HFF-Myc (cell line): ENCODE results near the gene ABCD1.

Experiments
- DNase-seq: peaks from one replicate; pipeline ENCODE4 v3.0.0-alpha.2; 2011; ENCODE audit warnings: low read depth; ENCODE audit errors: extremely low read depth
- H3K4me3 ChIP-seq: replicated peaks from 2 replicates; pipeline ENCODE4 v1.5.1; 2011; ENCODE audit warnings: low read depth, mild to moderate bottlenecking, control low read depth, low read length
- CTCF ChIP-seq: IDR thresholded peaks from 2 replicates; pipeline ENCODE4 v1.5.1; 2012; ENCODE audit warnings: mild to moderate bottlenecking, low read depth, low read length, control low read depth; ENCODE audit errors: missing control alignments

The ABCD1 gene

GRCh38 chrX:153793291-153793690 is 68.6 kb downstream of the ABCD1 start:
- no peak for TF ChIP-seq CTCF
- peak overlapping the region; percentile 68 for H3K4me3 ChIP-seq
- no peak for DNase-seq
